Stimulated activated CD4-positive, alpha-beta T cell treated with anti-CD3 and anti-CD28 coated beads, Interleukin-1b, Interleukin-23, amount 100 ng/mL, for 24 hours (primary cell): ENCODE measurements around the gene SHOX.

Experiments used
- DNase-seq, 4 experiments: peaks; one replicate each; pipeline ENCODE4 v3.0.0-alpha.2; 2020; ENCODE audit warnings: low read depth in 4 of 4, low spot score in 1 of 4

The SHOX gene

DNA sequence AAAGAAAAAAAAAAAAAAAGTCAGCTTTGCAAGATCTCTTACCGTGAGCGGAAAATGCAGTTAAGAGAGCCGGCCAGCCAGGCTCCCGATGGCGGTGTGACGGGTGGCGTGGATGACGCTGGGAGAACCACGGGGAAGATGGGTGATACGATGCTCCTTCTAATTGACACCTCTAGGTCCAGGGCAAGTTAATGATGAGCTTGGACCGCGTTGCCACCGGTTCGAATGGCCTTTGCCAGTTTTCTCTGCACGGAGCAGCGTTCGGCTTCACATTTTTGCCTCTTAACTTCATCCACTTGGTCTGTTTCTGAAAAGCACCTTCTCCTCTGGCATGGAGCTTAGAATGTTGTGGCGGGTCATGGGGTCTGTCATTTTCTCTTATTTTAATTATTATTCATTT is 33.2 kb downstream of the SHOX start:
- no peak for DNase-seq

DNA sequence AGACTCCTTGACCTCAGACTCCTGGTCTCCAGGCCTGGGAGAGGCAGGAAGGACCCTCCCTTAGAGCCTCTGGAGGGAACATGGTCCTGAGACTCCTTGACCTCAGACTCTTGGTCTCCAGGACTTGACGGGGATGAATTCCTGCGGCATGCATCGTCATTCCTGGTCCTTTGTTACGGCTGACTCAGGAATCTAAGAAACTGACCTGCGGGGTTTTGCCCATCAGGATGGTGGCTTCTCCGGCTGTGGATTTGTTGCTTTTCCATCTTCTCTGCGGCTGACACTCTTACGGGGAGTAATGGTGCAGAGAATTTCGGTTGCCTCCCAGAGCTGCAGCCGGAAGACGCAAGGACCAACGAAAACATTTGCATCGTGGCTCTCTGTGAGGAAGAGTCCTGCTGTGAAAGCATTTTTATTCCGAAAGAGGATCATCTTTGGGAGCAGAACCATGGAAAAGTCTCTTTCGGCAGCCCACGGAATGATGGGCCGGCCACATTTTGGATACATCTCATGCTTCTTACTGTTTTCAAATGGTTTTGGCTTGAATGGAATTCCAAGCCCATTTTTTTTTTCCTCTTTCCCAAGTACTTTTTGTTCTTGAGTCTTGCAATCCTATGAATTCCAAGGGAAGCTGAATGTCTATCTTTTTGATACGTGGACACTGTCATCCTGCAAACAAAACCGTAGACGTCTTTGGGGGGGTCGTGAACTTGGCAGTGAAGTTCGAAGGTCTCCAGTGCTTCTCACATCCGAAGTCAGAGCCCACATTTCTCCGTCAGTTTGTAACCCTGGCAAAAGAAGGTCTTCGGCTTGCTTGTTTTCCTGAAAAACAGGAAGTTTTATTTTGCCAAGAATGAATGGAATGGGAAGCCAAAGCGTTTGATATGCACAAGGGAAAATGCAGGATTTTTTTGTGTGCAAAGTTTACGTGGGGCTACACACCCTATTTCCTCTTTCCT is 36.5 kb downstream of the SHOX start:
- no peak for DNase-seq

DNA sequence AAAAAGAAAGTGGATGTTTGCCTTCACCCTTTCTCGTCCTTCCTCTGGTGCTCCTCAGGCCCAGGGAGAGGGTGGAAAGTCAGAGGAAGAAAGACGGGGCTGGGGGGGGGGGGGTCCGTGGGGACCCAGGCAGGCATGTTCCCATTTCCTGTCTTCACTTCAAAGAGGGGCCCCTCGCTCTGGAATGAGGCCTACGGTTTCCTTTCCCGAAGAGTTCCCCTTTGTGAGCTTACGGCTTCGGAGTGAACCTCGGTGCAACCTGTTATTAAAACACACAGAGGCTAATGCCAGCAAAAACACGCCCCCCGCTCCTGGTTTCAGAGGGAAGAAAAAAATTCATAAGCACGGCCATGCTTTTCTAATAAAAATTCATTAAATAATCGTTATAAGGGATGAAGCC is 40.1 kb downstream of the SHOX start:
- no peak for DNase-seq

DNA sequence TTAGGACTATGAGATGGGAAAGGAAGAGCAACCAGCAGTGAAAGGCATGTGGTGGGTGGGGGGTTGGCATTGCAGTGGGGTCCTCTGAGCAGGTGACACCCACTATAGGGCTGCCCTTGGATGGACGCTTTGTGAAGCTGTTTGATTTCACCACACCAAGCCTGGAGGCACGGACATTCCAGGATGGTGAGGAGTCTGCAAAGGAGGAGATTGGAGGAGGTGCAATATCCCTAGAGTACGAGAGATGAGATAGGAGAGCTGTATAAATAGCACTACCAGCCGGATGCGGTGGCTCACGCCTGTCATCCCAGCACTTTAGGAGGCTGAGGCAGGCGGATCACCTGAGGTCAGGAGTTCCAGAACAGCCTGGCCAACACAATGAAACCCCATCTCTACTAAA is 42.3 kb downstream of the SHOX start:
- no peak for DNase-seq

DNA sequence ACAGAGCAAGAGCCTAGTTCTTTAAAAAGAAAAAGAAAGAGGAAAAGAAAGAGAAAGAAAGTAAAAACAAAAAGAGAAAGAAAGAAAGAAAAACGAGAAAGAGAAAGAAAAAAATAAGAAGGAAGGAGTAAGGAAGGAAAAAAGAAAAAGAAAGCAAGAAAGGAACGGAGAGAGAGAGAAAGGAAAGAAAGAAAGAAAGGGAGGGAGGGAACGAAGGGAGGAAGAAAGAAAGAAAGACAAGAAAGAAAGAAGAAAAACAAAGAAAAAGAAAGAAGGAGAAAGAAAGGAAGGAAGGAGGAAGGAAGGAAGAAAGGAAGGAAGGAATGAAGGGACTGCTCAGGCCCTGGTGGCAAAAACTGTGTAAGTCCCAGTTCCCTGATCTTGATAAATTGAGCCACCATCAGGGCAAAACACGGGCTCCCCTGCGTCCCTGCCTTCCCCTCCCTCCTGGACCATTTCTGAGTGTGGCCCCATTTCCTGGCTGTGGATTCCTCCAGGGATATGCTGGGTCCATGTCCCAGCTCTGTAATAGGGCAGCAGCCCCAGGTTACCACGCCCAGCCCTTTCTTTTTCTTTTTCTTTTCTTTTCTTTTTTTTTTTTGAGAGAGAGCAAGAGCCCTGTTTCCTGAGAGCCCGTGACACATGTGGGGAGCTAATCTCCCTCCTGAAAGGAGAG is 44.8 kb downstream of the SHOX start:
- DNase-seq, result no peak

DNA sequence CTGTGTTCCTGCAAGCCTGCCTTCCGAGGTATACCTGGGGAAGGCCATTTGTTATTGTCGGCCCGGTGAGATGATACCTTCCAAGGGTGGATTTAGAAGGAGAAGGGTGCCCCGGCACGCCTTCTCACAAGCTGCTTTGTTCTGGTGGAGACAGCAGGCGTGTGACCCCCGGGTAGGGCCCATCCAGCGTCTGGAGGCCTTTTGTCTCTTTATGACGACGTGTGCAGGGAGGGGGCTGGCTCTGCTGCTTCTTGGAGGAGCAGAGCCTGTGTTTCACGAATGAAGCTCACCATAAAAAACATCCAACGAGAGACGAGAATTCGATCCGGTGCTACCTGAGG is 45.3 kb downstream of the SHOX start:
- DNase-seq, result no peak

DNA sequence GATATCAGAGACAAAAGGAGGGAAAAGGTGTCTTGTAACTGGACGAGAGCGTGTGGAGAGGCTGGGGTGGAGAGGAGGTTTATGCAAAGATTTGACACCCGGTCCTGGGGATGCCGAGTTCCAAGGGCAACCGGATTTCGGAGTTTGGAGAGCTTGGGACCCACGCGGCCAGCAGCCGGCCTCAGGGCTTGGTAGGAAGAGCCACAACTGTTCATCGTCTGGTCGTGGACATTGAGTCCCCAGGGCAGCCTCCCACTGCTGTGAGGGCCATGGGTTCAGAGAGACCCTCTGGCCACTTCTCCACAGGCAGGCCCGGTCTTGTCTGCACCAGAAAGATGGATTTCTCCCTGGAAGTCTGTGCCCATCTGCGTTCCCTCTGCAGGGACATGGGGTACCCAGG is 46.8 kb downstream of the SHOX start:
- DNase-seq, result no peak

DNA sequence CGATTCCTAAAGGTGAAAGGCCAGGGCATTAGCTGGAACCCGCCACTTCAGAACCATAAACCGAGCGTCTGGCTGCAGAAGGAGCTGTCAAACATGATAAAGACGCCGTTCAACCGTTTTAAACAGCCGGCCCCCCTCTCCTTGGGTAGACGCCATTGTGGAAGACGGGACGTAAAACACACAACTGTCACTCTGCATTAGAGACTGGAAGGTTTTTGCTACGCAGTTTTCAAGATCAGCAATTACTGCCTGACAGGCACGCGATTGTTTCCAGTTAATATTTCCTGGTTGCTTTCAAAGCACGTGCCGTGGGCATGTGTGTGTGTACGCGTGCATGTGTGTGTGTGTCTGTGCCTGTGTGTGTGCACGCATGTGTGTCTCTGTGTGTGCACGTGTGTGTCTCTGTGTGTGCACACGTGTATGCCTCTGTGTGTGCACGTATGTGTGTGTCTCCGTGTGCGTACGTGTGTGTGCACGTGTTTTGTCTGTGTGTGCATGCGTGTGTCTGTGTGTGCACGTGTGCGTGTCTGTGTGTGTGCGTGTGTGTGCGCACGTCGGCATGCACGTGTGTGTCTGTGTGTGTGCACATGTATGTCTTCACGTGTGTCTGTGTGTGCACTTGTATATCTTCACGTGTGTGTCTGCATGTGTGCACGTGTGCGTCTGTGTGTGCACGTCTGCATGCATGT is 48.8 kb downstream of the SHOX start:
- DNase-seq, result no peak

DNA sequence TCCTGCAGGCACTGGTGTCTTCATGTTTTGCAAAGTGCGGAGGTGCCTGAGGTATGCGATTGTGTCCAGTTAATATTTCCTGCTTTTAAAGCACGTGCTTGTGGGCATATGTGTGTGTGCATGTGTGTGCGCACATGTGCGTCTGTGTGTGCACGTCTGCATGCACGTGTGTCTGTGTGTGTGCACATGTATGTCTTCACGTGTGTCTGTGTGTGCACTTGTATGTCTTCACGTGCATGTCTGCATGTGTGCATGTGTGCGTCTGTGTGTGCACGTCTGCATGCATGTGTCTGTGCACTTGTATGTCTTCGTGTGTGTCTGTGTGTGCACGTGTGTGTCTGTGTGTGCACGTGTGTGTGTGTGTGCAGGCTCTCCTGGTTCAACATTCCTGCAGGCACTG is 49.5 kb downstream of the SHOX start:
- no peak for DNase-seq

DNA sequence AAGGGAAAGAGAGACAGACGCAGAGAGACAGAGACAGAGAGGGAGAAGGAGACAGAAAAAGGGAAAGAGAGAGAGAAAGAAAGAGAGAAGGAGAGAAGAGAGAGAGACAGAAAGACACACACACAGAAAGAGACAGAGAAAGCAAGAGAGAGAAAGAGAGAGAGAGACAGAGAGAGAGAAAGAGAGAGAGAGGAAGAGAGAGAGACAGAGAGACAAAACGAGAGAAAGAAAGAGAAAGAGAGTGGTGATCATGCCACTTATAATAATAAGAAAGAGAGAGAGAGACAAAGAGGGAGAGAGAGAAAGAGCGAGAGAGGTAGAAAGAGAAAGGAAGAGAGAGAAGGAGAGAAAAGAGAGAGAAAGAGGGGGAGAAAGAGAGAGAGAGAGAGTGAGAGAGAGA is 51.4 kb downstream of the SHOX start:
- DNase-seq, result no peak

DNA sequence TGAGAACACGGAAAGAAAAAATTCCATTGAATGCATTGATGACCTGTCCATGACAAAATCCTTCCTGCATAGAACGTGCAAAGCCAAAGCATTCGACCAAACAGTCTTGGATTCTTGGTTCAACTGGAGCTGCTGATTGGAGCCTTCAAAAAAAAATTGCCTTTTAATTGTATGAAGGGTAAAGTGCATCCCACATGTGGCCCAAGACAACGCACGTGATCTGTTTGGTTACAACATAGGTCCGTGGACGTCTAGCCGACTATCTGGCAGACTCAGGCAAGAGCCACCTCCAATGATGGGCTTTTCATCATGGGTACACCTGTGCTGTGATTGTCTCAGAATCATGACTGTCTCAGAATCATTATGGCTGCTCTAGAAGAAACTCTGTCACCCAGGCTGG is 52.3 kb downstream of the SHOX start:
- no peak for DNase-seq

DNA sequence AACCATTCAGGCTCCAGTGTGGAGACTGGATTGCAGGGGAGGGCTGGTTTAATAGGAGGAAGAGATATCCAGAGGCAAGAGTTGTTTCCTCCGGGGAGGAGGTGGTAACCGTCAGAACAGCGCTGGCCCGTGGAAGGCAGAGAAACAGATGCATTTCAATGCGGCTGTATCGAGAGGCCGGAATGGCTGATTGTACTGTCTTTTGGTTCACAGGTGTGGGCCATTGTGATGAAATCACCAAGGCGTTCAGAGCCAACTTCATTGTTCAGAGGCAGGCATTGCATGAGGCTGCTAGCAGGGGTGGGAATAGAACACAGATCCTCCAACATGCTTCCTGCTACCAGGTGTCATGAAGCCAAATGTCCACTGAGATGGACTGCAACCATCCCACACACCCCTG is 53.0 kb downstream of the SHOX start:
- no peak for DNase-seq

DNA sequence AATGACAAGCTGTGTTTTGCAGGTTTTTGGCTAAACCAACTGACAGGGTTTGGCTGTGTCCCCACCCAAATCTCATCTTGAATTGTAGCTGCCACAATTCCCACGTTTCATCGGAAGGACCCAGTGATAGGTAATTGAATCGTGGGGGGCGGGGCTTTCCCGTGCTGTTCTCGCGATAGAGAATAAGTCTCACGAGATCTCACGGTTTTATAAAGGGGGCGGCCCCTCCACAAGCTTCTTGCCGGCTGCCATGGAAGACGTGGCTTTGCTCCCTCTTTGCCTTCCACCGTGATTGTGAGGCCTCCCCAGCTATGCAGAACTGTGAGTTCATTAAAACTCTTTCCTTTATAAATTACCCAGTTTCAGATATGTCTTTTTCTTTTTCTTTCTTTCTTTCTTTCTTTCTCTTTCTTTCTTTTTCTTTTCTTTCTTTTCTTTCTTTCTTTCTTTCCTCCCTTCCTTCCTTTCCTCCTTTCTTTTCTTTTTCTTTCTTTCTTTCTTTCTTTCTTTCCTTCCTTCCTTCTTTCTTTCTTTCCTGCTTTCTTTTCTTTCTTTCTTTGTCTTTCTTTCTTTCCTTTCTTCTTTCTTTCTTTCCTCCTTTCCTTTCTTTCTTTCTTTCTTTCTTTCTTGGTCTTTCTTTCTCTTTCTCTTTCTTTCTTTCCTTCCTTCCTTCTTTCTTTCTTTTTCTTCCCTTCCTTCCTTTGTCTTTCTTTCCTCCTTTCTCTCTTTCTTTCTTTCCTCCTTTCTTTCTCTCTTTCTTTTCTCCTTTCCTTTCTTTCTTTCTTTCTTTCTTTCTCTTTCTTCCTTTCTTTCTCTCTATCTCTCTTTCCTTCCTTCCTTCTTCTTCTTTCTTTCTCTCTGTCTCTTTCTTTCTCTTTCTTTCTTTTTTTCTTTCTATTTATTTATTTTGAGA is 54.8 kb downstream of the SHOX start:
- no peak for DNase-seq

DNA sequence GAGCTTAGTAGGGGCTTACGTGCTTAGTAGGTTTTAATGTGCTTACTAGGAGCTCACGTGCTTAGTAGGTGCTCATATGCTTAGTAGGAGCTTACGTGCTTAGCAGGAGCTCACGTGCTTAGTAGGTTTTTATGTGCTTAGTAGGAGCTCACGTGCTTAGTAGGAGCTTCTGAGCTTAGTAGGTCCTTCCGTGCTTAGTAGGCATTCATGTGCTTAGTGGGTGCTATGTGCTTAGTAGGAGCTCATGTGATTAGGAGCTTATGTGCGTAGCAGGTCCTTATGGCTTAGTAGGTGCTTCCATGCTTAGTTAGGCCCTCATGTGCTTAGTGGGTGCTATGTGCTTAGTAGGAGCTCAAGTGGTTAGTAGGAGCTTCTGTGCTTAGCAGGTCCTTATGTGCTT is 59.4 kb downstream of the SHOX start:
- DNase-seq, result no peak

DNA sequence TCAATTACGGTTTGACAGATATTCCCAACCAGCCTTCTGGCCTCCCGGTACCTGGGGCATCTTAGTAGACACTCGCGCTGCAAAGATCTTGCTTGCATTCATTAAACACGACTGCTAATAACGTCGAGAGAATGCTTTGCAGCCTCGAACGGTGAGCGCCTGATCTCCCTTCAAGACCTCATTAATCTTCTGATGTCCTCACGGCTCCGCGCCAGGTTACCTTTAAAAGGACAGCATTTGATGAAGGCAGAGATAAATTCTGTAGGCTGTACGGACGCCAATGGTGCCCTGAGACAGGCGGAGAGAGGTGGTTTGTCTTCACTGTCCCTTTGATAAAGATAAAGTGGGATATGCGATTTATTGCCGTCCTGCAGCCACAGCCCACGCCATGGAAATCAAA is 64.2 kb downstream of the SHOX start:
- DNase-seq, result no peak

DNA sequence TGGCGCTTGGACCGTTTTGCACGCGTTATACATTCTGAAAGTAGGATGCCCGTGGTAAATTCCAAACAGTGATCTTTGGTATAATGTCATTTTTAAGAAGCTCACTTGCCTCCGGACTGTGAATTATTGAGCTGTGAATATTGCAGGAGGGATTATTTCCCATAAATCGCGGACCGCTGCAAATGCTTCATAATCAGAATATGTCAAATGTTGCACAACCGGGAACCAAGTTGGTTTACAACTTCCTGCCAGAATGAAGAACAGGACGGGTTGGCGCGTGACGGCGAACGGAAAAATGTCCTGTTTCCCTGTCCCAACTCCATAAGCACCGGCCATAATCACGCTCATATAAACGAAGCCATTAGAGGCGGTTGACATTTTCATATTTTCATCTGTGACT is 67.6 kb downstream of the SHOX start:
- DNase-seq, result no peak

DNA sequence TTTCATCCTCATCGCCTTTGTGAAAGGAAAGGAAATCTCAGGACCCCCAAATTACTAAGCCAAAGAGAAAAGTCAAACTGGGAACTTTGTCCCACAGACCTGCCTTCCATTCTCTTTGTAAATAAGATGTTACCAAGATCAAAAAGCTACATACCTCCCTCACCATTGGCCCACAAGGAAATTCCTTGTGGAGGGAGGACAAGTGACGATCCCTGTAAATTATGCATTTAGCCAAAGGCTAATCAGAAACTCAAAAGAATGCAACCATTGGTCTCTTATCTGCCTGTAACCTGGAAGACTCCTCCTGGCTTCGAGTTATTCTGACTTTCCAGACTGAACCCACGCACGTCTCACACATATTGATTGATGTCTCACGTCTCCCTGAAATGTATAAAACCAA is 70.3 kb downstream of the SHOX start:
- DNase-seq, result no peak

DNA sequence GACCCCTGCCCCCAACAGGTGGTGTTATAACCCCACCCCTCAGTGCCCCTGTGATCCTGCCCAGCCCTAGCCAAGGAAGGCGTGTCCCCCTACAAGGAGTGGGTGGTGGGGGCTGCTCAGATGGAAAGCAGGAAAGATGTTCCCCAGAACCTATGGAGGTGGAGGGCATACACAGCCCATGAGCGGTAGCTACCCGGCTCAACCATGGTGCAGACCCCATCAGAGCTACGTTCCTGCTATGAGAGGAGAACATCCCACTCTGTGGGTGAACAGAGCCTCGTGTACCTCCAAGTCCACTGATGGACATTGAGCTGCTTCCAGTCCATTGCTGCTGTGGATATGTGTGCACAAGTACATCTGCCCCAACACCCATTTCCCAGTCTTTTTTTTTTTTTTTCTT is 71.1 kb downstream of the SHOX start:
- DNase-seq, result no peak

DNA sequence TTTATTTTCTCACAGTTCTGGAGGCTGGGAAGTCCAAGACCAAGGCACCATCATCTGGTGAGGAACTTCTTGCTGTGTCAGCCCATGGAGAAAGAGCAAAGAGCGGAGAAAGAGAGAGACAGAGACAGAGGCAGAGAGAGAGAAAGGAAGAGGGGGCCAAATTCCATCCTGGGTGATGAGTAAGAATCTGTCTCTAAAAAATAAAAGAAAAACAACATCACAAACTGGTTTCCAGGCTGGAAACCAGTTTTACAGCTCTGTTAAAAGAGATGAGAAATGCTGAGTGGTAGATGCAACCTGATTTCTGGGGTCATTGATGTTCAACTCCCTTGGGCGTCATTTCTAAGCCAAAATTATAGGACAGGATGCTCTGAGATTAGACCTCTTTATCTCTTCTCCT is 72.9 kb downstream of the SHOX start:
- DNase-seq, result no peak

DNA sequence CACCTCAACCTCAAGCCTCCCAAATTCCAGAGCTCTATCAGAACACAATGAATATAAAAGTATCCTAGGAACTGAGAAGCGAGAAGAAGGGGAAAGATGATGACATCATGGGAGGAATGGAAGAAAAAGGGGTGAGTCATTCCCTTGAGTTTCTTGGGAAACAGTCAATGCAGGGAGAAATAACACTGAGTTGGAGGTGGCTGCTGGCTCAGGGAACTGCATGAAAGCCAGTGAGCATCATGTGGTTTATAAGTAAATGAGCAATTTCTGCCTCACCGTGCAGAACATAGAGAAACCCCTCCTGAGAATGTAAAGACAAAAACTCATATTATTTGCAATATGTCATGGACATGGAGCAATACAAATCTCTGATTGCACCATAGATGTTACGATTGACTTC is 73.3 kb downstream of the SHOX start:
- no peak for DNase-seq
